Measurements from ENCODE around the gene DPP6. TPM values are rescaled to one million over a fixed set of nuclear protein-coding genes. Genes with fewer than 3 reads are reported as not detected.

The DPP6 gene
- total and polyA plus RNA-seq, 9 of the 15 experiments (the other 6 are each of a cell fraction or from before 2014, with no cell fraction given): not detected

DNA sequence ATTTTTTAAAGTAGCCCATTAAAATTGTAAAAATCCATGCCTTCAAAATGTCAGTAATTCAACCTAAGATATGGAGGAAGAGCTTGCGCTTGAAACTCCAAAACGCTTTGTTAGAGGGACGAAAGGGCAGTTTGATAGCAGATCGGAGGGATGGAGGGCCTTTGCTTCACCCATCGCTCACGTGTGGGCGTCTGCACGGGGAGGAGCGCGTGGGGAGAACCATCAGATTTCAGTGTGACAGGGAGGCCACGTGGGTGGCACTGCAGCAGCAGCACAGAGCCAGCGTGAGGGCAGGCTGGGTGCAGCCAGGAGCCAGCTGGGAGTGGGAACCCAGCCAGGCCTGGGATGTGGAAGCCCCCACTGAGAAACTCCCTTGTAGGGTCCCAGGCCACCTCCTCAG, 625.3 kb downstream of the DPP6 start (continued):
- TF ChIP-seq, protein P1, sequence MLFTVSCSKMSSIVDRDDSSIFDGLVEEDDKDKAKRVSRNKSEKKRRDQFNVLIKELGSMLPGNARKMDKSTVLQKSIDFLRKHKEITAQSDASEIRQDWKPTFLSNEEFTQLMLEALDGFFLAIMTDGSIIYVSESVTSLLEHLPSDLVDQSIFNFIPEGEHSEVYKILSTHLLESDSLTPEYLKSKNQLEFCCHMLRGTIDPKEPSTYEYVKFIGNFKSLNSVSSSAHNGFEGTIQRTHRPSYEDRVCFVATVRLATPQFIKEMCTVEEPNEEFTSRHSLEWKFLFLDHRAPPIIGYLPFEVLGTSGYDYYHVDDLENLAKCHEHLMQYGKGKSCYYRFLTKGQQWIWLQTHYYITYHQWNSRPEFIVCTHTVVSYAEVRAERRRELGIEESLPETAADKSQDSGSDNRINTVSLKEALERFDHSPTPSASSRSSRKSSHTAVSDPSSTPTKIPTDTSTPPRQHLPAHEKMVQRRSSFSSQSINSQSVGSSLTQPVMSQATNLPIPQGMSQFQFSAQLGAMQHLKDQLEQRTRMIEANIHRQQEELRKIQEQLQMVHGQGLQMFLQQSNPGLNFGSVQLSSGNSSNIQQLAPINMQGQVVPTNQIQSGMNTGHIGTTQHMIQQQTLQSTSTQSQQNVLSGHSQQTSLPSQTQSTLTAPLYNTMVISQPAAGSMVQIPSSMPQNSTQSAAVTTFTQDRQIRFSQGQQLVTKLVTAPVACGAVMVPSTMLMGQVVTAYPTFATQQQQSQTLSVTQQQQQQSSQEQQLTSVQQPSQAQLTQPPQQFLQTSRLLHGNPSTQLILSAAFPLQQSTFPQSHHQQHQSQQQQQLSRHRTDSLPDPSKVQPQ (CRISPR knock-in tag; IDR thresholded peaks at IDR 0.05; ENCODE audit: borderline replicate concordance): no peak
- TF ChIP-seq, protein P2, sequence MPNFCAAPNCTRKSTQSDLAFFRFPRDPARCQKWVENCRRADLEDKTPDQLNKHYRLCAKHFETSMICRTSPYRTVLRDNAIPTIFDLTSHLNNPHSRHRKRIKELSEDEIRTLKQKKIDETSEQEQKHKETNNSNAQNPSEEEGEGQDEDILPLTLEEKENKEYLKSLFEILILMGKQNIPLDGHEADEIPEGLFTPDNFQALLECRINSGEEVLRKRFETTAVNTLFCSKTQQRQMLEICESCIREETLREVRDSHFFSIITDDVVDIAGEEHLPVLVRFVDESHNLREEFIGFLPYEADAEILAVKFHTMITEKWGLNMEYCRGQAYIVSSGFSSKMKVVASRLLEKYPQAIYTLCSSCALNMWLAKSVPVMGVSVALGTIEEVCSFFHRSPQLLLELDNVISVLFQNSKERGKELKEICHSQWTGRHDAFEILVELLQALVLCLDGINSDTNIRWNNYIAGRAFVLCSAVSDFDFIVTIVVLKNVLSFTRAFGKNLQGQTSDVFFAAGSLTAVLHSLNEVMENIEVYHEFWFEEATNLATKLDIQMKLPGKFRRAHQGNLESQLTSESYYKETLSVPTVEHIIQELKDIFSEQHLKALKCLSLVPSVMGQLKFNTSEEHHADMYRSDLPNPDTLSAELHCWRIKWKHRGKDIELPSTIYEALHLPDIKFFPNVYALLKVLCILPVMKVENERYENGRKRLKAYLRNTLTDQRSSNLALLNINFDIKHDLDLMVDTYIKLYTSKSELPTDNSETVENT (CRISPR knock-in tag; IDR thresholded peaks at IDR 0.05): peak; percentile 54; the same call in 1 of the 2 replicates
- TF ChIP-seq ZKSCAN8 (CRISPR knock-in tag; IDR thresholded peaks at IDR 0.05): no peak
- TF ChIP-seq HDGF (IDR thresholded peaks at IDR 0.05): no peak
- TF ChIP-seq WHSC1 (IDR thresholded peaks at IDR 0.05; ENCODE audit: low read length): peak; percentile 40
- no peak for TF ChIP-seq SRSF7 (optimal IDR thresholded peaks at IDR 0.05; ENCODE audit: low read depth, low read length)
- no peak for TF ChIP-seq STAT5B (CRISPR knock-in tag; IDR thresholded peaks at IDR 0.05)
- TF ChIP-seq HNRNPLL (IDR thresholded peaks at IDR 0.05; ENCODE audit: low read depth, low read length, poor library complexity, severe bottlenecking): no peak
- TF ChIP-seq, protein P3, sequence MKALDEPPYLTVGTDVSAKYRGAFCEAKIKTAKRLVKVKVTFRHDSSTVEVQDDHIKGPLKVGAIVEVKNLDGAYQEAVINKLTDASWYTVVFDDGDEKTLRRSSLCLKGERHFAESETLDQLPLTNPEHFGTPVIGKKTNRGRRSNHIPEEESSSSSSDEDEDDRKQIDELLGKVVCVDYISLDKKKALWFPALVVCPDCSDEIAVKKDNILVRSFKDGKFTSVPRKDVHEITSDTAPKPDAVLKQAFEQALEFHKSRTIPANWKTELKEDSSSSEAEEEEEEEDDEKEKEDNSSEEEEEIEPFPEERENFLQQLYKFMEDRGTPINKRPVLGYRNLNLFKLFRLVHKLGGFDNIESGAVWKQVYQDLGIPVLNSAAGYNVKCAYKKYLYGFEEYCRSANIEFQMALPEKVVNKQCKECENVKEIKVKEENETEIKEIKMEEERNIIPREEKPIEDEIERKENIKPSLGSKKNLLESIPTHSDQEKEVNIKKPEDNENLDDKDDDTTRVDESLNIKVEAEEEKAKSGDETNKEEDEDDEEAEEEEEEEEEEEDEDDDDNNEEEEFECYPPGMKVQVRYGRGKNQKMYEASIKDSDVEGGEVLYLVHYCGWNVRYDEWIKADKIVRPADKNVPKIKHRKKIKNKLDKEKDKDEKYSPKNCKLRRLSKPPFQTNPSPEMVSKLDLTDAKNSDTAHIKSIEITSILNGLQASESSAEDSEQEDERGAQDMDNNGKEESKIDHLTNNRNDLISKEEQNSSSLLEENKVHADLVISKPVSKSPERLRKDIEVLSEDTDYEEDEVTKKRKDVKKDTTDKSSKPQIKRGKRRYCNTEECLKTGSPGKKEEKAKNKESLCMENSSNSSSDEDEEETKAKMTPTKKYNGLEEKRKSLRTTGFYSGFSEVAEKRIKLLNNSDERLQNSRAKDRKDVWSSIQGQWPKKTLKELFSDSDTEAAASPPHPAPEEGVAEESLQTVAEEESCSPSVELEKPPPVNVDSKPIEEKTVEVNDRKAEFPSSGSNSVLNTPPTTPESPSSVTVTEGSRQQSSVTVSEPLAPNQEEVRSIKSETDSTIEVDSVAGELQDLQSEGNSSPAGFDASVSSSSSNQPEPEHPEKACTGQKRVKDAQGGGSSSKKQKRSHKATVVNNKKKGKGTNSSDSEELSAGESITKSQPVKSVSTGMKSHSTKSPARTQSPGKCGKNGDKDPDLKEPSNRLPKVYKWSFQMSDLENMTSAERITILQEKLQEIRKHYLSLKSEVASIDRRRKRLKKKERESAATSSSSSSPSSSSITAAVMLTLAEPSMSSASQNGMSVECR (CRISPR knock-in tag; IDR thresholded peaks at IDR 0.05): no peak
- TF ChIP-seq LCOR (CRISPR knock-in tag; IDR thresholded peaks at IDR 0.05): no peak
- TF ChIP-seq ZBED1 (IDR thresholded peaks at IDR 0.05): no peak
- TF ChIP-seq ZBTB8A (IDR thresholded peaks at IDR 0.05; ENCODE audit: partially characterized antibody): no peak
- TF ChIP-seq NEUROD1 (IDR thresholded peaks at IDR 0.05; ENCODE audit: borderline replicate concordance, low read depth, low read length, partially characterized antibody): no peak
- TF ChIP-seq CXXC5 (CRISPR knock-in tag; IDR thresholded peaks at IDR 0.05): peak; percentile 76
- TF ChIP-seq, protein P4, sequence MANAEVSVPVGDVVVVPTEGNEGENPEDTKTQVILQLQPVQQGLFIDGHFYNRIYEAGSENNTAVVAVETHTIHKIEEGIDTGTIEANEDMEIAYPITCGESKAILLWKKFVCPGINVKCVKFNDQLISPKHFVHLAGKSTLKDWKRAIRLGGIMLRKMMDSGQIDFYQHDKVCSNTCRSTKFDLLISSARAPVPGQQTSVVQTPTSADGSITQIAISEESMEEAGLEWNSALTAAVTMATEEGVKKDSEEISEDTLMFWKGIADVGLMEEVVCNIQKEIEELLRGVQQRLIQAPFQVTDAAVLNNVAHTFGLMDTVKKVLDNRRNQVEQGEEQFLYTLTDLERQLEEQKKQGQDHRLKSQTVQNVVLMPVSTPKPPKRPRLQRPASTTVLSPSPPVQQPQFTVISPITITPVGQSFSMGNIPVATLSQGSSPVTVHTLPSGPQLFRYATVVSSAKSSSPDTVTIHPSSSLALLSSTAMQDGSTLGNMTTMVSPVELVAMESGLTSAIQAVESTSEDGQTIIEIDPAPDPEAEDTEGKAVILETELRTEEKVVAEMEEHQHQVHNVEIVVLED (CRISPR knock-in tag; IDR thresholded peaks at IDR 0.05): no peak
- TF ChIP-seq ETV1 (tag; conservative IDR thresholded peaks at IDR 0.05; ENCODE audit: low read depth): no peak
- TF ChIP-seq CBX1 (IDR thresholded peaks at IDR 0.05; ENCODE audit: low read depth): no peak; the same call in 1 of the 2 replicates
- TF ChIP-seq TBP (optimal IDR thresholded peaks at IDR 0.05; ENCODE audit: low read depth, low read length): no peak
- no peak for TF ChIP-seq CC2D1A (IDR thresholded peaks at IDR 0.05)
